ENCODE results near the gene KRT32. TPM values are rescaled to one million over a fixed set of nuclear protein-coding genes. Genes with fewer than 3 reads are reported as not detected.

KRT32 gene
- total and polyA plus RNA-seq, 7 donors: 0.12 to 0.31 (median 0.15) TPM; not detected in 4

DNA sequence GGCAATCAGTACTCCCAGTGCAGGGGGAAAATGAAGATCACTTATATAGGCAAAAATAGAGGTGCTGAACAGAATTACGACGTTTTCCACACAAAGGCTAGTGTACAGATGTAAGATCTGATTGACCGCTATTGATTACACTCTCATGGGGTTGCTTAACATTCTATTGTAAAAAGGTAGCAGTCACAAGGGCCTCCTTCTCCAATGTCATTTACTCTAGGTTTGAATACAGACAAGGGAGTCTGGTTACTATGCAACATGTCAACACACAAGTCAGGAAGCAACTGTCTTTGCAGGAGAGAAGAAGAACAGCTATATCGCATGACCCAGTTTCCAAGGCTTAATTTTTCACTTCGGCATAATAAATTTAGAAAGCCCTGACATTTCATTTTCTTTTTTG is 50.7 kb downstream of the KRT32 start:
- Histone ChIP-seq H3K27ac (peak overlapping the region; percentile 65), H3K9me3 (no peaks in the 10 kb centered on the region), H3K27me3 (ENCODE audit: insufficient read depth in 3 of 3, low read length in 2 of 3) (no peaks in the 10 kb centered on the region), H3K36me3 (ENCODE audit: insufficient read depth in 1 of 2, low read depth in 1 of 2) (no peaks in the 10 kb centered on the region), H3K4me1 (peaks cover 5% of the 10 kb centered on the region), H3K4me3 (no peak overlapping the region)
- WGBS, 3 donors: 57 to 70% (median 60%) methylated on average over 5 of the region's 5 CpGs
- TF ChIP-seq, protein P1, sequence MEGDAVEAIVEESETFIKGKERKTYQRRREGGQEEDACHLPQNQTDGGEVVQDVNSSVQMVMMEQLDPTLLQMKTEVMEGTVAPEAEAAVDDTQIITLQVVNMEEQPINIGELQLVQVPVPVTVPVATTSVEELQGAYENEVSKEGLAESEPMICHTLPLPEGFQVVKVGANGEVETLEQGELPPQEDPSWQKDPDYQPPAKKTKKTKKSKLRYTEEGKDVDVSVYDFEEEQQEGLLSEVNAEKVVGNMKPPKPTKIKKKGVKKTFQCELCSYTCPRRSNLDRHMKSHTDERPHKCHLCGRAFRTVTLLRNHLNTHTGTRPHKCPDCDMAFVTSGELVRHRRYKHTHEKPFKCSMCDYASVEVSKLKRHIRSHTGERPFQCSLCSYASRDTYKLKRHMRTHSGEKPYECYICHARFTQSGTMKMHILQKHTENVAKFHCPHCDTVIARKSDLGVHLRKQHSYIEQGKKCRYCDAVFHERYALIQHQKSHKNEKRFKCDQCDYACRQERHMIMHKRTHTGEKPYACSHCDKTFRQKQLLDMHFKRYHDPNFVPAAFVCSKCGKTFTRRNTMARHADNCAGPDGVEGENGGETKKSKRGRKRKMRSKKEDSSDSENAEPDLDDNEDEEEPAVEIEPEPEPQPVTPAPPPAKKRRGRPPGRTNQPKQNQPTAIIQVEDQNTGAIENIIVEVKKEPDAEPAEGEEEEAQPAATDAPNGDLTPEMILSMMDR (IDR thresholded peaks at IDR 0.05): no peak
- DNase-seq (no peak), ATAC-seq (peak in 3 of 4 donors; percentile 48 to 56 (median 50))
- intact Hi-C loops (cut with DNase I): loop anchor here in 1 of 2 donors (10.0 kb wide), 1 partner anchor 228 kb away; no protein-coding TSS in a partner anchor

DNA sequence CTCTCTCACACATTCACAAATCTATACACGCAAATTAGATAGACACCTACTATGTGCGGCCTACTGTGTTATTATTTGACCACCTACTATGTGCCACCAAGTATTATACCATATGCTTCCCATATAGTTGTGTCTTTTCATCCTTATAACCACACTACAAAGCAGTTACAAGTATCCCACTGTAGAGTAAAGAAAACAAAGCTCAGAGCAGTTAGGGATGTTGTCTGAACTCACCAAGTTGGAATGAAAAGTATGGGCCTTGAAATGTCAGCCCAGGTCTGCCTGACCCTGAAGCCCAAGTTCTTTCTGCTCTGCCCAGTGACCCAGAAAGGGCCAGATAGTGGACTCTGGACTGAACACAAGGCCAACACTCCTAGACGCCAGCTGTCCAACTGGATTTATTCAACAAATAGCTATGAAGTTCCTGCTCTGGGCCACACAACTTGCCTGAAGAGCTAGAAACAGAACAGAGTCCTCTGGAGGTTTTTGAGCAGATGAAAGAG is 51.3 kb downstream of the KRT32 start:
- no peaks in the 10 kb centered on the region for H3K36me3 ChIP-seq (ENCODE audit: insufficient read depth in 1 of 2, low read depth in 1 of 2)
- no peaks in the 10 kb centered on the region for H3K9me3 ChIP-seq
- H3K27me3 ChIP-seq (ENCODE audit: insufficient read depth in 3 of 3, low read length in 2 of 3): no peaks in the 10 kb centered on the region
- 53 to 62% (median 58%) methylated on average over 3 of the region's 3 CpGs for WGBS, 3 donors
- intact Hi-C loops (cut with DNase I): loop anchor here in 1 of 2 donors (10.0 kb wide), 1 partner anchor 229 kb away; no protein-coding TSS in a partner anchor
- DNase-seq (no peak), ATAC-seq (peak; percentile 71 to 79 (median 78))
- no peak overlapping the region for H3K4me3 ChIP-seq
- H3K4me1 ChIP-seq: peaks cover 5% of the 10 kb centered on the region
- TF ChIP-seq, protein P1 (IDR thresholded peaks at IDR 0.05): no peak
- peak overlapping the region; percentile 65 for H3K27ac ChIP-seq

DNA sequence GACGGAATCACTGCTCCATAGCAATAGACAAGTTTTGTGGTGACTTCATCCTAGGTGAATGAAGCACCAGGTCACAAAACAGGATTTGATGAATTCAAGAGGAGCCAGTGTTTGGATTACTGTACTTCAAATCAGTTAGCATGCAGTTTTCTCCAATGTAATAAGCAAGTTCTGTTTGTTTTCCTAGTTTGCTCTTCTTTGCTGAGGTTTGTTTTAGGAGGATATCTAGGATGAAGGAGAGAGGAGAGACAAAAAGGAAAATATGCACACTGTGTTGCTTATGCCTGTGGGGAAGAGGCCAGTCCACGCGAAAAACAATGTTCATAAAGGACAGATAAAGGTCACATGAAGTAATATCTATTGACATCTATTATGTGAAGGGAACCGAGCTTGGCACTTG is 51.8 kb downstream of the KRT32 start:
- no peaks in the 10 kb centered on the region for H3K27me3 ChIP-seq (ENCODE audit: insufficient read depth in 3 of 3, low read length in 2 of 3)
- H3K36me3 ChIP-seq (ENCODE audit: insufficient read depth in 1 of 2, low read depth in 1 of 2): no peaks in the 10 kb centered on the region
- peaks cover 5% of the 10 kb centered on the region for H3K4me1 ChIP-seq
- peak overlapping the region; percentile 65 for H3K27ac ChIP-seq
- DNase-seq: no peak
- TF ChIP-seq, protein P1 (IDR thresholded peaks at IDR 0.05): no peak
- intact Hi-C loops (cut with DNase I): loop anchor here in 1 of 2 donors (10.0 kb wide), 1 partner anchor 229 kb away; no protein-coding TSS in a partner anchor
- no peak for ATAC-seq
- no peak overlapping the region for H3K4me3 ChIP-seq
- 49 to 70% (median 59%) methylated on average over 4 of the region's 4 CpGs for WGBS, 3 donors
- H3K9me3 ChIP-seq: no peaks in the 10 kb centered on the region

DNA sequence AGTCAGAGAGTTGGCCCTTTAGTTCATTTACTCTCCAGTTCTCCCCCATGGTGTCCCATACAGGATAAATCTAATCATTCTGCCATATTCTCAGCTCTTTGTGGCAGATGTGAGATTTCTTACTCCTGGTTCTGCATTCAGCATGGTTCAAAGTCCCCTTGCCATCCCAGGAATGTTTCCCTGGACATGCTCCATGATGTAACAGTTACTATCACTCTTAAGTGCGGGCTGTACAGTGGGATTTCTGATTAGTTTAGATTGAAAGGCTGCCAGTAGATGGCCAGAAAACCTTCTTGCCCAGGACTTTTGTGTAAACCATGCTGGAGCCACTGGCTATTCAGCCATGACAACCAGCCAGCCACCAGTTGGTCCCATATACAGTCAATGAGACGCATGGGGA is 53.2 kb downstream of the KRT32 start:
- H3K4me3 ChIP-seq: no peak overlapping the region
- H3K9me3 ChIP-seq: no peaks in the 10 kb centered on the region
- 86 to 92% (median 90%) methylated on average over 2 of the region's 2 CpGs for WGBS, 3 donors
- intact Hi-C loops (cut with DNase I): loop anchor here in 1 of 2 donors (10.0 kb wide), 1 partner anchor 231 kb away; no protein-coding TSS in a partner anchor
- no peak for DNase-seq
- TF ChIP-seq, protein P1 (IDR thresholded peaks at IDR 0.05): no peak
- H3K27me3 ChIP-seq (ENCODE audit: insufficient read depth in 3 of 3, low read length in 2 of 3): no peaks in the 10 kb centered on the region
- H3K4me1 ChIP-seq: peaks cover 5% of the 10 kb centered on the region
- no peaks in the 10 kb centered on the region for H3K36me3 ChIP-seq (ENCODE audit: insufficient read depth in 1 of 2, low read depth in 1 of 2)
- ATAC-seq: no peak
- no peak overlapping the region for H3K27ac ChIP-seq

All from psoas muscle (tissue), 8 donors.